ENCODE measurements around the gene EIF3C.
"Not testable (repeated sequence)": the region's sequence is repeated elsewhere in the genome, so short reads cannot be mapped to it uniquely, and the experiment has no call there.

EIF3C gene

GRCh38 chr16:28750469-28751067 is 39.3 kb downstream of the EIF3C start:
- not testable (repeated sequence) for DNase-seq (ENCODE audit: low read depth)

- DNase-seq (ENCODE audit: low read depth) = not testable (repeated sequence)
Observed at GRCh38 chr16:28751487-28751886, 40.2 kb downstream of the EIF3C start, which contains the start of gene NPIPB9. Gene NPIPB9, plus strand, starts transcription at chr16:28751787.

GRCh38 chr16:28781697-28782096 is 70.4 kb downstream of the EIF3C start:
- DNase-seq (ENCODE audit: low read depth) = not testable (repeated sequence)

GRCh38 chr16:28782357-28782756 is 71.1 kb downstream of the EIF3C start:
- not testable (repeated sequence) for DNase-seq (ENCODE audit: low read depth)
